NCI-H2196 (cell line): ENCODE results near the gene LDLRAD4.
"Not testable (repeated sequence)": the region's sequence is repeated elsewhere in the genome, so short reads cannot be mapped to it uniquely, and the experiment has no call there.

ENCODE experiments used
- DNase-seq: peaks from one replicate; lab custom pipeline; 2025; ENCODE audit not compliant: unreplicated experiment; lab: John Stamatoyannopoulos, UW

The LDLRAD4 gene

DNA sequence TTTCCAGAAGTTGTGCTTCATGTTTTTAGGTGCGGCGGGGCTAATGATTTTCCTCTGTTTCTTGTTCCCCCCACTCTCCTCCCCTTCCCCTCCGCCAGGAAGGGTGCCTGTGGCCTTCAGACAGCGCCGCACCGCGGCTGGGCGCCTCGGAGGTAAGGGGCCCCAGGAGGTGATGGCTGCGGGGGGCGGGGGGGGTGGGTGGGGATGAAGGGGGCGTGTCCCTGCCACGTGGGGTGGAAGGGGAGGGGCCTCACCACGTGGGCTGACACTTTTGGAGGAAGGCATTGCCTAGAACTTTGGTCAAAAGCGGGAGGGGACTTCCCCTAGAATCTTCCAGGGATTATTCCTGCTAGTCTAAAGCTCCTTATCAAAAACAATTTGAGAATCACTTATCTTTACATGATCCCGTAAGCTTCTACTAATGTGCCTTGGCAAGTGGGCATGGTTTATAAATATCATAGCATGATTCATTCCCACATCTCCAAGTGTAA lies 424.7 kb downstream of the LDLRAD4 start:
- DNase-seq, result no peak

DNA sequence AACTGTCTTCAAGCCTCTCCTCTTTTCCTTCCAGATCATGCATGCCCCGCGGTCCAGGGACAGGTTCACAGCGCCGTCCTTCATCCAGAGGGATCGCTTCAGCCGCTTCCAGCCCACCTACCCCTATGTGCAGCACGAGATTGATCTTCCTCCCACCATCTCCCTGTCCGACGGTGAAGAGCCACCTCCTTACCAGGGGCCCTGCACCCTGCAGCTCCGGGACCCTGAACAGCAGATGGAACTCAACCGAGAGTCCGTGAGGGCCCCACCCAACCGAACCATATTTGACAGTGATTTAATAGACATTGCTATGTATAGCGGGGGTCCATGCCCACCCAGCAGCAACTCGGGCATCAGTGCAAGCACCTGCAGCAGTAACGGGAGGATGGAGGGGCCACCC lies 426.5 kb downstream of the LDLRAD4 start:
- no peak for DNase-seq

DNA sequence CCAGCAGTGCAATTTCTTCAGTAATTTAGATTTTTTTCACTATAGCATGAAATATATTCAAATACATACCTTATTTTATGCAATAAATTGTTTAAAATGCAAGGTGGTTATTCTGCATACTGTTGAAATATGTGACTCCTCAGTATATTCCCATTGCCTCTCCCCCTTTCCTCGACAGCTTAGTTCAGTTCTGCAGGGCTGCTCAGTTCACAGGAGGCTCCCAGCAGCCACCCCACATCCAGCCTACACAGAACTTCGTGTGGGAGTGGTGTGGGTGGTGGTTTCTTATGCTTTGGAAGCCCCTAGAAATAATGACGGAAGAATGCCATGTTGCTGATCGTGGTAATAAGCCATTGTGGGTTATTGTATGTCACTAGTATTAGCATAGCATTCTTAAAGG lies 428.1 kb downstream of the LDLRAD4 start:
- no peak for DNase-seq

DNA sequence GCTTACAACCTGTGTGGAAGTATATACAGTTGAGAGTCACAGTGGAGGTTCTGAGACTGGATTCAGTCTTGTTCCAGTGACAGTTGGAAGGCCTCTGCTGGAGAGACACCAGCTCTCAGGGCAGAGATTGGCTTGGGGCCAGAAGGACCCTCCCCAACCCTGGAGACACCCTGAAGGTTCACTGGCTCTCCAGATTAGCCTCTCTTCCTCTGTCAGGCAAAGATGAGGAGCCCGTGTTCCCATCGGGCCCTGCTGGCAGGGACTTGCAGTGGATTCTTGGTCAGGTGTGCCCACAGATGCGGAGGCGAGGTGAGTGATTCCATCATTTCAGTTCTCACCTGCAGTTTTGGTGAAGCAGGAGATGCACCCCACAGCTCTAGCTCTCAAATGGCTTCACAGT lies 429.2 kb downstream of the LDLRAD4 start:
- no peak for DNase-seq

DNA sequence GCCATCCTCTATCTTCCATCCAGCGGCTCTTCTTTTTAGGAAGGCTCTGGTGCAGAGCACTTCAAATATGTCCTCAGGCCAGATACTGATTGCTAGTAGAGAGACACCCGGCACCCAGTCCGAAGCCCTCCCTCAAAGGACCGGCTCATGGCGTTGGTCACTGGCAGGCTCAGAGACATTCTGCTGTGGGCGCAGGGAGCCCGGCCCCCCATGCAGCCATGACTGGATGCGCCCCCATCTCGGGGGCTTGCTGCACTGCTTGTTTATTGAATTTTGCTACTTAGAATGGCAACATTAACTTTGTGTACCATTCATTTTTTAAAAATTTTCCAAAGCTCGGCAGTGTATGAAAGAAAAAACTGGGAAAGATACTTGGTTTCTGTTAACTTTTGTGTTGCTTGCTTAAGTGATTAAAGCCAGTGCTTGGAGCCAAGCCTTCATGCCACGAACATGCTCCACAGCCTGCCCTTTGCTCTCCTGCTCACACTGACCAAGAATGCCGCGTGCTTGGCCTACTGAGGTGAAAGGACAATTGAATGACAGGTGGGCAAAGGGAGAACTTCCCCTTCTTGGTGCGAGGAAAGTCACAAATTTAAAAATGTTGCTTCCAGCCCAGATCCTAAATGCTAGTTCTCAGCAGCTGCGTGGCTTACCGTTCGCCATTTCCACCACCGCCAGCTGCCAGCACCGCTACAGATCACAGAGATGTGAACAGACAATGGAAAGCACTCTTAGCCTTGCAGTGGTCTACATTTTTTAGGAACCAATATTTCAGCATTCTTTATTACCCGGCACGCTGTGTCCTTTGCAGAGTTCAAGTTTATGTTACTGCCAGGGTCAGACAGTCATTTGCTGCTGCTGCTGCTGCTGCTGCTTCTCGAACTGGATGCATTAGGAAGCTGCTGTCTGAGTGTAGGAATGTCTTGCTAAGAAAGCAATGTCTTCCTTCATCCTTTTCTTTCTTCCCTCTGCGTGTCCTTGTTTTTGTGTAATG lies 431.1 kb downstream of the LDLRAD4 start:
- DNase-seq, result no peak

DNA sequence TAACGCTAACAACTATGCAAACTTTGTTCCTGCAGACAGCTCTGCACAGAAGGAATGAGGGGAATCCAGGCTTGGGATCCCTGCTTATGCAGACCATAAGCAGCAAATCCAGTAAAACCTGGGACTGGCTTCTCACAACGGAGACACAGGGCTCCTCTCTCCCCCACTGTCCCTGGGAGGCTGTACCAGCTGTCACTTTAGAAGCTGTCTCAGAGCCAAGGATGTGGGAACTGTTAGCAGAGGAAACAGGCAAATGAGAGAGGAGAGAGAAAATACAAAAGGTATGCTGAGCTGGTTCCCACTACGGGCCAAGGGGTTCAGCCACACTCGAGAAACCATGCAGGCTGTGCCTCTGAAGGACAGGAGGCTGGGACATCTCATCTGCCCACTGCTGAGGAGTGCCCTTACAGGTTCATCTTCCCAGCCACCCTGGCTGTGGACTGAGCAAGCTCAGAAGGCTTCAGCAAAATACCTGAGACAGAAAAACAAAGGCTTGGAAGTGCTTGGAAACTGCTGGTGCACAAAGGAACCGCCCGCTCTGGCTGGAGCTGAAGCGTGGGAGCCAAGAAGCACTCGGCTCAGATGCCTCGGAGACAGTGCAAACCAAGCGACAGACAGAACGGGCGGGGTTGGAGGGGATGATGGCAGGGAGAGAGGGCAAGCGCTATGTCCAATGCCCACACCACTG lies 435.3 kb downstream of the LDLRAD4 start:
- no peak for DNase-seq

DNA sequence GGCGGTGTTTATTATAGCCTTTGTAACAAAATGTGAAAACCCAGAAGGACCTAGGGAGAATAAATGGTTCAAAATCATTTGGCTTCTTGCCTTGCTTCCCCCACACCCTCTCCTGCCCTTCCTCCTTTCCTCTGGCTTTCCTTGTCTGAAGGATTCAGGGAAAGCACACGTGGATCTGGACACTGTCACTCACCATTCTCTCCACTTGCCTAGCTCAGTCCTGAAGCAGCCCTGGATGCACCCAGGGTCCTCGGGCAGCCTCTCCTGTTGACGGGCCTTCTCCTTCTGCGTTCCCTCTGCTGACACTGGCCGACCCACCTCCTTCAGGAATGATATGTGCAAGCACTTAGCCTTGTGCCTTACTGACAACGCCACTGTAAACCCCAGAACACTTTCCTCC lies 439.4 kb downstream of the LDLRAD4 start:
- no peak for DNase-seq

DNA sequence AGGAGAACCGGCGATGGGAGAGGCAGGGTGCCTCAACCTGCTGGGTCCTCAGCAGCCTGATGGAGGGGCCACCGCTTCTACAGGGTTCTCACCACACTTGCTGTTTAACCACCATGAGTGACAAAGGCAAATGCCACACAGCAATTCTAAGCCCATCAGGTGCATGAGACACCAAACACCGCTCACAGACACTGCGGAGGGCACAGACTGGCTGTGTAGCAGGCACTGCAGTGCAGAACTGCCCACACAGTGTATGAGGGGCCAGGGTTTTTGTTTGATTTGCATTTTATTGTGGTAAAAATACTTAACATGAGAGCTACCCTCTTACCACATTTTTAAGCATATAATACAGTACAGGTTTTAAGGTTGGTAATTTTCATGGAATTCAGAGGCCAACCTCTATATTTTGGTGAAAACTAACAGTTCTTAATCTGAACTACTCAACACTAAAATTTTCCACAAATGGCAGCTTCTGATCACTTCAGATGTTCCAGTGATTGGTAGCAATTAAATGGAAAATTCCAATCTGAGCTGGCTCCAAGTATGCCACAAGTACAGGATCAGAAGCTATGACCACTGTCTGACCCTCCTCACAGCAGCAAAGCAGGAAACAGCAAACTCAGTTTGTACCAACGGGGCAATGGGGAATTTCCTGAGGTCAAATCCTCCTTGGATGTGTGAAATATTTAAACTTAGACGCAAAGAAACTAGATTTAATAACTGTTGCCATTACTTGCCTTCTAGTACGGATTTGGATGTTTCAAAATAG lies 440.1 kb downstream of the LDLRAD4 start:
- no peak for DNase-seq

DNA sequence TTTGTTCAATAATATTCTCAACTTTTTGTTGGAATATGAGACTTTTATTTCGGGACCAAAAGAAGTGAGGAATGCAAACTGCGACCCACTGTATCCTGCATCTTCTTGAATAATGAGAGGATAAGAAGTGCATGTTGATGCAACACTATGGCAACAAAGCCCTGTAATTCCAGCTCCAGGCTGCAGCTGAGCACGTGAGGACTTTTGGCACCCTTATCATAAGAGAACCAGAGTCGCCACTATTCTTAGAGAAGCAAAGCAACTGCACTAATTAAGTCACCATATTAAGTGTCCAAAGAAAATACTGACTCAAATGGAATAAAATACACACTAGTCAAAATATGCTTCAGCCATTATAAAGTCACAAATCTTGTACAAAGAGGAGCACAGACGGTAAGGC lies 441.9 kb downstream of the LDLRAD4 start:
- DNase-seq, result no peak

DNA sequence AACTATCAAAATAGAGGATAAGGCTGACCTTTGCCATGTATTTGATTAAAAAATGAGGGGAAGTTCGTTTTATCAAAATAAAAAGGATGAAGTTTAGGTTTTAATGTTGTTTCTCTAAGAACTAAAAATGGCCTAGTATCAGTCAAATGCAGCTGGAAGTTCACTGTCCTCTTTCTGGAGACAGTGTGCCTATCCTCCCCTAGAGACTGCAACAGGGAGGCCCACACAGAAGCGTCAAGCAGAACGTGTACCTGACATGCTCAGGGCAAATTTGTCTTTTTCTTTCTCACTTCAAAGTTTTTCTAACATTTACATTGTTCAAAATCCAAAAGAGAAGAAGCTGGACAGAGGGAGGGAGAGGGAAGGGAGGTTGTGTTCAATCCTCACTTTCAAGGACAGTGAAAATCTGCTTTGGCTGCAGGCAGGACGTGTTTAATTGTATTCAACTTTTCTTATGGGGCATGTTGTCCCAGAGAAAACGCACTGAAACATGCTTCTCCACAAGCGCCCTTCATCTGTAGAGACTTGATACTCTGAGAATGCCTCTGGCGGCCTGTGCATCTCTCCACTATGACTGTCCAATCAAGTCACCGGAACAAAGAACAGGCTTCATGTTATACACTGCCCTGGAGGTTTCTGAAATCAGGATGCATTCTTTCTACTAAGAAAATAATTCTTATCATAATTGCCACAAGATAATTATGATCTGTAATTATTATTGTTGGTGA lies 442.7 kb downstream of the LDLRAD4 start:
- DNase-seq, result no peak

DNA sequence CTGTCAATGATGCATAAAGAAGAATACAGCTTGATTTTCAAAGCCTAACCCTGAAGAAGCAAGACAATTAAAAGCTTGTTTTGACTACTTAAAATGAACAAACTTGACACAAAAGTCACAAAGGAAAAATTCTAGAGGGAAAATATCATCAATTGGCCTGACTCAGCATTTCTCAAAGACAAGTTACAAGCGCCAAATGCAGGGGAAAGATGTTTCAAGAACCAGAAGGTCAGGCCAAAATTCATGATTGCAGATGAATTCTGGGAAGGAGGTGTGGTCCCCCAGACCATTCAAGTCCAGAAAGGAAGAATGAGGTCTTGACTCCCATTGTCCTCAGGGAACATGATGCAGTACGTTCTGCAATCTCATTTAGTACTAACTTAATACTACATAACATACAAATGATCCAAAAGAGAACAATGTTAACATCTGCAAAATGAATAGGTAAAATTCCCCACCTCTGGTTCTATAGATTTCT lies 443.3 kb downstream of the LDLRAD4 start:
- no peak for DNase-seq

DNA sequence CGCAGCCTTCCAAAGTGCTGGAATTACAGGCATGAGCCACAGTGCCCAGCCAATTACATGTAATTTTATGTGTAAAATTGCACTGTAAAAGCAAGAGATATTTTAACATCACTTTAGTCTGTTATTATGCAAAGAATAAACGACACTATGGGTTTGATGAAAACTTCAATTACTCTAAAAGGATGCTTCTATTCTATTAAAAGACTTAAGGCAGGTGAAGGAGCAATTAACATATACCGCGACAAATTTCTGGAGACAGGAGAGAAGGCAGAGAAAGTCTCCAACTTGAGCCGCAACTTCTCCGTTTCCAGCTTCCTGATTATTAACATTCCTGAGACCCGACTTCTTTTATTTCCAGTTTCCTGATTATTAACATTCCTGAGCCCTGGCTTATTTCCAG lies 454.1 kb downstream of the LDLRAD4 start:
- DNase-seq, result no peak

DNA sequence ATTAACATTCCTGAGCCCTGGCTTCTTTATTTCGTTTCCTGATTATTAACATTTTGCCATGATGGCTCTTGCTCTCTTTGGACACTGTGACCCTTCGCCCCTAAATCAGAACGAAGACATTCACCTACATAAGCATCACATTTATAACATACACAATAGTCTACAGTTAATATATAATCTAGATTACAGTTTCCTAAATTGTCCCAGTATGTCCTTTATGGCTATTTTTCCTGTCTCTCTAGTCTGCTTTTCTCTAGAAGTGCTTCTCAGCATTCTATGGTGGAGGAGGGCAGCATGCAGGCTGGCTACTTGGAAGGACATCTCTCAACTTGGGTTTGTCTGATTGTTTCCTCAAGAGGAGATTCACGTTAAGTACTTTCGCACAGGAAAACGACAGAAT lies 457.9 kb downstream of the LDLRAD4 start:
- DNase-seq, result no peak

DNA sequence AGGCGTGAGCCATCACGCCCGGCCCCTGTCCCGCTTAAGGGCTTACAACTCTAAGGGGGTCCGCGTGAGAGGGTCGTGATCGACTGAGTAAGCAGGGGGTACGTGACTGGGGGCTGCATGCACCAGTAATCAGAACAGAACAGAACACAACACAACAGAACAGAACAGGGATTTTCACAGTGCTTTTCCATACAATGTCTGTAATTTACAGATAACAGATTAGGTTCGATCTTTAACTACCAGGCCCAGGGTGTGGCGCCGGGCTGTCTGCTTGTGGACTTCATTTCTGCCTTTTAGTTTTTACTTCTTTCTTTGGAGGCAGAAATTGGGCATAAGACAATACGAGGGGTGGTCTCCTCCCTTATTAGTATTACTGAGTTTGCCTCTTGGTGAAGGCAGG lies 458.8 kb downstream of the LDLRAD4 start:
- DNase-seq, result not testable (repeated sequence)

DNA sequence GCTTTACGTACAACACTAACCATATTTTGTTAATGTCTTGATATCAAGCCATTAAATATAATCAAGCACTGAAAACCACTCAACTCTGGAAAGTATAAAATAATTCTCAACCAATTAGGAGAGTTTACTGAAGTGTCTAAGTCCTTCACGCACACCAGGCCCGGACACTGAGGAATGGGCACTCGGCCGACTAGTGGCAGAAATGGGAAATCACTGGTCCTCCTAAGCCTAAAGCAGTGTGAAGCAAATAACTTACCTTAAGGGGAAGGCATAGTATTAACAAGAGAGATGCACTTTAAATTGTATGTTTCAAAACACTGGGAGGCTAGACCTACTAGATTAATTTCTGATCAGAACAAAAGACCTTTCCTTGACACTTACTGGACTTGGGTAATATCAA lies 462.1 kb downstream of the LDLRAD4 start:
- no peak for DNase-seq

DNA sequence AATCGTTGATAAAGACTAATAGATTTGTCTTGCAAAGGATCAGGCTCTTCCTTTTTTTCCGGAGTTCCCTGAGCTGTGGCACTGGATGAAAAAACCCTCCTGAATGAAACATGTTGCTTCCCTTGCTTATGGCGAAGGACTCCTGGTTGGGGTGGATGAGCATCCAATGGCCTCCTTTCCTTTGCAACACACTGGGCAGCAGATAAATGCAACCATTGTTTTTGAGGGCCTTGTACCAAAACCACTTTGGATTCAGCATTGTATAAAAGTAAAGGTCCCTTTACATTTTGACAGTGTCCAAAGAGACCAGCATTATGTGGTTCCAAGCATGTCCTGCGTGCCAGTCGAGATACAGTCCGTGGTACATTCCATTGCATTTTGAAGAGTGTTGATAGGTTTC lies 463.1 kb downstream of the LDLRAD4 start:
- no peak for DNase-seq

DNA sequence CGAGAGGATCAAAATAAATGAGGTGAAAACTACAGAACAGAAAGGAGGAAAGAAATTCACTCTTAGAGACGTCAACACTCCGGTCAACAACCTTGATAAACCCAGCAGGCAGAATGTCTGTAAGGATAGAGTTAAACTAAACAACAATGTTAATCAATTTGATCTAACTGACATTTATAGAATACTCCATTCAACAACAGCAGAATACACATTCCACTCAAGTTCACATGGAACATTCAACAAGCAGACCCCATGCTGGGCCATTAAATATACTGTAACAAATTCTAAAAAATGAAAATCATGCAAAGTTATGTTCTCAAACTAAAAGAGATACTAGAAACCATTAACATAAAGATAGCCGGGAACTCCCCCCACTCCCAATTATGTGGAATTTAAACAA lies 466.0 kb downstream of the LDLRAD4 start:
- no peak for DNase-seq

DNA sequence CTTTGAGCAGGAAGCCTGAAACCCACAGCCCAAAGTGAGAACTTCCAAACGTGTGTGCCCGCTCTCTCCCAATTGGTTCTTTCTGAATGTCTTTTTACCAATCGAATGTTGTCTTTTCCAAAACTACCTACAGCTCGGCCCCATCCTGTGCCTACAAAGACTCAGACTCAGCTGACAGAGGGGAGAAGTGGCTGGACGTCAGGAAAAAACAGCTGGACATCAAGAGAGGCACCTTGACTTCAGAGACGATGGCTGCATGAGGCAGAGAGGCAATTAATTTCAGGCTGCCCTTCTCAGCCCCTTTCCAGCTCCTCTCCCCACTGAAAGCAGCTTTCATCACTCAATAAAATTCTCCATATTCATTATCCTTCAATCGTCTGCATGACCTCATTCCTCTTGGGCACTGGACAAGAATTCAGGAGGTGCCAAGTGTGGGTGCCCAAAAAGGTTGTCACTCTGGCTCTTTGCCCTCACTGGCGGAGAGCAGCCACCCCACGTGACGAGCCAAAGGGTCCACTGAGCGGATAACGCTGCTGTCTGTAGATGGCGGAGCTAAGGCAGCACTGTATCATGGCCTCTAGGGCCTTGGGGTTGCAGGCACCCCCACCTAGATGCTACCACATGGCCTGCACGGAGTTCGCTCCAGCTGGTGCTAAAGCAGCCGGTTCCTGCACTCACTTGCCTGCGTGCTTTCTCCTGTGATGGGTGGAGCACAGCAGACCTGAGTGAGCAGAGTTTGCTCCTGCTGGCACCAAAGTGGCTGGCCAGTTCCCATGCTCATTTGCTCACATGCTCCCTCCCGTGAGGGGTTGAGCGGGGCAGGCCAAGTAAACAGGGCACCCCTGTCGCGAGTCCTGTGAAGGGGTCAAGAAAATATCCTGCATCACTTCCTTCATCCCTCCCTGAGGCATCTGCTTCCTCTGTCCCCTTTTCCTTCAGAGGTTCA lies 469.9 kb downstream of the LDLRAD4 start:
- no peak for DNase-seq

DNA sequence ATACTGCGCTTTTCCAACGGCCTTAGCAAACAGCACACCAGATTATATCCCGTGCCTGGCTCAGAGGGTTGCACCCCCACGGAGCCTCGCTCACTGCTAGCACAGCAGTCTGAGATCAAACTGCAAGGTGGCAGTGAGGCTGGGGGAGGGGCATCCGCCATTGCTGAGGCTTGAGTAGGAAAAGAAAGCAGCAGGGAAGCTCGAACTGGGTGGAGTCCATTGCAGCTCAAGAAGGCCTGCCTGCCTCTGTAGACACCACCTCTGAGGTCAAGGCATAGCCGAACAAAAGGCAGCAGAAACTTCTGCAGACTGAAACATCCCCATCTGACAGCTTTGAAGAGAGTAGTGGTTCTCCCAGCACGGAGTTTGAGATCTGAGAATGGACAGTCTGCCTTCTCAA lies 471.5 kb downstream of the LDLRAD4 start:
- not testable (repeated sequence) for DNase-seq
